Kidney (tissue), 14 donors: ENCODE results near the gene PRDM8. TPM values are rescaled to one million over a fixed set of nuclear protein-coding genes. Genes with fewer than 3 reads are reported as not detected.

Experiments
- DNase-seq, 5 donors: peaks; one replicate each; pipeline ENCODE4 v3.0.0-alpha.2; 2013 to 2020
- FAIRE-seq: peaks from 2 replicates; lab custom pipeline; 2012; peaks lifted over from hg19 to GRCh38; lab: Jason Lieb, UNC
- H3K27ac ChIP-seq, 2 donors: one replicate each; pipeline ENCODE4 v1.7.0; 2013; ENCODE audit warnings: low read depth in 2 of 2, low read length in 2 of 2, inconsistent platforms in 1 of 2
- H3K27me3 ChIP-seq: one replicate; pipeline ENCODE4 v1.7.1; 2013; ENCODE audit warnings: low read length, inconsistent platforms; ENCODE audit not compliant: control insufficient read depth, insufficient read depth
- H3K36me3 ChIP-seq, 3 donors: one replicate each; pipeline versions ENCODE4 v1.7.0 to v1.7.1; 2013; ENCODE audit warnings: low read length in 3 of 3, control low read depth in 1 of 3, inconsistent platforms in 1 of 3; ENCODE audit not compliant: insufficient read depth in 3 of 3, control insufficient read depth in 2 of 3
- H3K4me1 ChIP-seq, 3 donors: one replicate each; pipeline versions ENCODE4 v1.7.0 to v1.7.1; 2013; ENCODE audit warnings: low read length in 3 of 3, inconsistent platforms in 1 of 3, low read depth in 1 of 3; ENCODE audit not compliant: control insufficient read depth in 2 of 3, insufficient read depth in 2 of 3
- H3K4me3 ChIP-seq, 3 donors: one replicate each; pipeline versions ENCODE4 v1.7.0 to v1.8.1; 2013; ENCODE audit warnings: low read length in 3 of 3, control low read depth in 1 of 3, inconsistent platforms in 1 of 3
- H3K9ac ChIP-seq, 3 donors: one replicate each; pipeline versions ENCODE4 v1.7.0 to v1.7.1; 2013; ENCODE audit warnings: low read length in 3 of 3, control low read depth in 1 of 3, inconsistent platforms in 1 of 3
- H3K9me3 ChIP-seq, 3 donors: one replicate each; pipeline versions ENCODE4 v1.7.0 to v1.7.1; 2013; ENCODE audit warnings: low read length in 3 of 3, control low read depth in 1 of 3, inconsistent platforms in 1 of 3; ENCODE audit not compliant: control insufficient read depth in 2 of 3, insufficient read depth in 1 of 3
- intact Hi-C: fragments of 100-400 bp; cut with DNase I; formaldehyde crosslinking; loops from one replicate; pipeline ENCODE4 v1.11.1; 2022
- polyA plus RNA-seq: library from polyadenylated mRNA; stranded (reverse); fragments of 350-450 nt; fragmentation: Illumina TruSeq; extraction: RNeasy Lipid Tissue Mini Kit (QIAGEN cat#74804); gene quantifications from one replicate; pipeline ENCODE4 v1.2.3, GENCODE V29; 2014; ENCODE audit warnings: low read depth, low replicate concordance; ENCODE audit not compliant: insufficient read depth
- total RNA-seq: library from RNA; stranded (reverse); fragmentation: NEBNext Ultra II Directional; extraction: Animal tissue kit (Norgen Biotek cat#: 25700); gene quantifications from one replicate; pipeline ENCODE4 v1.2.1, GENCODE V29; 2021
- TF ChIP-seq, protein P1 (sequence below): IDR thresholded peaks from 3 replicates; pipeline ENCODE4 v1.5.1; 2012; ENCODE audit warnings: mild to moderate bottlenecking, moderate library complexity, borderline replicate concordance; ENCODE audit not compliant: insufficient read depth; ENCODE audit errors: extremely low read depth
- donor health status: control.
- donor health status: control.
- donor health status: control.
- donor health status: control.
- donor health status: control.
- donor health status: DM: yes; HTN: yes; CAD: no.
- donor health status: Normal renal cell carcinoma (clear cell type).

The PRDM8 gene
- total and polyA plus RNA-seq, 2 donors from 2014 or later, result 0.75 to 4.2 TPM

DNA sequence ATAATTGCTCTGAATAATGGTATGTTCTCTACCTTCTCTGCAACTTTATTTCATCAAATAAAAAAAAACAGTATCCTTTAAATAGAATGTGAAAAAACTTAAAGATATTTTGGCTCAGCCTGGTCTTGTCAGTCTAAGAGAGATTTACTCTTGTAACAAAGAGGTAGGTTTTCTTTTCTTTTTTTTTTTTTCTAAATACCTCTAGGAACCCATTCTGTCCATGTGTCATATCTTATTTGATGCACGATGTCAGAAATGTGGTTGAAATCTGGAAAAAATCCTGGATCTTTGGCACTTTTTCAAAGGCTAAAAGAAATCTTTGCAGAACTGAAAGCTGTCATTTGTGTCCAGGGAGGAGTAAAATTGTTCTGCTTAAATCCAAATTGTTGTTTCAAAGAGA, 51.8 kb downstream of the PRDM8 start:
- no peak for FAIRE-seq
- DNase-seq, result no peak
- Histone ChIP-seq H3K4me1 (no peaks in the 10 kb centered on the region), H3K27me3 (no peaks in the 10 kb centered on the region), H3K36me3 (no peaks in the 10 kb centered on the region), H3K27ac (no peak overlapping the region), H3K9me3 (no peaks in the 10 kb centered on the region), H3K4me3 (no peak overlapping the region), H3K9ac (no peak overlapping the region)
- intact Hi-C loops, result no loop called here
- TF ChIP-seq, protein P1, sequence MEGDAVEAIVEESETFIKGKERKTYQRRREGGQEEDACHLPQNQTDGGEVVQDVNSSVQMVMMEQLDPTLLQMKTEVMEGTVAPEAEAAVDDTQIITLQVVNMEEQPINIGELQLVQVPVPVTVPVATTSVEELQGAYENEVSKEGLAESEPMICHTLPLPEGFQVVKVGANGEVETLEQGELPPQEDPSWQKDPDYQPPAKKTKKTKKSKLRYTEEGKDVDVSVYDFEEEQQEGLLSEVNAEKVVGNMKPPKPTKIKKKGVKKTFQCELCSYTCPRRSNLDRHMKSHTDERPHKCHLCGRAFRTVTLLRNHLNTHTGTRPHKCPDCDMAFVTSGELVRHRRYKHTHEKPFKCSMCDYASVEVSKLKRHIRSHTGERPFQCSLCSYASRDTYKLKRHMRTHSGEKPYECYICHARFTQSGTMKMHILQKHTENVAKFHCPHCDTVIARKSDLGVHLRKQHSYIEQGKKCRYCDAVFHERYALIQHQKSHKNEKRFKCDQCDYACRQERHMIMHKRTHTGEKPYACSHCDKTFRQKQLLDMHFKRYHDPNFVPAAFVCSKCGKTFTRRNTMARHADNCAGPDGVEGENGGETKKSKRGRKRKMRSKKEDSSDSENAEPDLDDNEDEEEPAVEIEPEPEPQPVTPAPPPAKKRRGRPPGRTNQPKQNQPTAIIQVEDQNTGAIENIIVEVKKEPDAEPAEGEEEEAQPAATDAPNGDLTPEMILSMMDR, result no peak

DNA sequence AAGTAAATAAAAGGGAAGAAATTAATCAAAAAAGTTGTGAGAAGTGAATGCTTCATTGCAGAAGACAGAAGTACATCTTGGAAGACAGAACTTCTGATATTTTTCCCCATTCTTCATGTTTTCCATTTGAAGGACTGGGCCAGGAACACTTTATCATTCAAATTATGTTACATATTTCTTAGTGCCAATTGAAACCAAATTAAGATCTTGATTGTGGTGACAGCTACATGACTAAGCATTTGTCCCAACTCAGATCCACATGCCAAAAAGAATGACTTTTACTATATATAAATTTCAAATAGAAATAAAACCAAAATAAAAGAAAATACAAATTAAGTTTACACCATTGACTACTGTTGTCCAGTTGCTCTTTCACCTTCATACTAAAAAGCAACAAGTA, 55.1 kb downstream of the PRDM8 start:
- Histone ChIP-seq H3K27ac (no peak overlapping the region), H3K36me3 (no peaks in the 10 kb centered on the region), H3K9me3 (no peaks in the 10 kb centered on the region), H3K4me1 (no peaks in the 10 kb centered on the region), H3K27me3 (peaks cover 3% of the 10 kb centered on the region), H3K4me3 (no peak overlapping the region), H3K9ac (no peak overlapping the region)
- no peak for FAIRE-seq
- intact Hi-C loops, result no loop called here
- TF ChIP-seq, protein P1, result no peak
- DNase-seq, result no peak

DNA sequence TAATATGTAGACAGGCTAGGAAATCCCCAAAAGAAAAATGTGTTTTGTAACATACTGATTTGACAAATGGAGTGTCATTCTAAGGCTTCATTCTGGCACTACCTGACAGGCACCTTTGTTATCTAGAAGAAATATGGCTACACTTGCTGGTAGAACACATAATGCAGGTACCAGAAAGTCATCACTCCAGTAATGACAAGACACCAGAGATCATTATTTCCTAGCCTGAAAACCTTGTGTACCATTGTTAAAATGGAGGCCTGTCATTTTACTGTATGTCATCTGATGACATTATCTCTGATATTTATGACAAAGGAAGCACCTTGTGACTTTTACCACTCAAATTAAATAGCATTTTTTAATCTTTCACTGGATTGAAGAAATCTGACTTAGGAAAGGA, 55.6 kb downstream of the PRDM8 start:
- intact Hi-C loops, result no loop called here
- Histone ChIP-seq H3K27me3 (peaks cover 3% of the 10 kb centered on the region), H3K4me1 (no peaks in the 10 kb centered on the region), H3K9ac (no peak overlapping the region), H3K9me3 (no peaks in the 10 kb centered on the region), H3K27ac (no peak overlapping the region), H3K4me3 (no peak overlapping the region), H3K36me3 (no peaks in the 10 kb centered on the region)
- no peak for FAIRE-seq
- DNase-seq, result no peak
- TF ChIP-seq, protein P1, result no peak

DNA sequence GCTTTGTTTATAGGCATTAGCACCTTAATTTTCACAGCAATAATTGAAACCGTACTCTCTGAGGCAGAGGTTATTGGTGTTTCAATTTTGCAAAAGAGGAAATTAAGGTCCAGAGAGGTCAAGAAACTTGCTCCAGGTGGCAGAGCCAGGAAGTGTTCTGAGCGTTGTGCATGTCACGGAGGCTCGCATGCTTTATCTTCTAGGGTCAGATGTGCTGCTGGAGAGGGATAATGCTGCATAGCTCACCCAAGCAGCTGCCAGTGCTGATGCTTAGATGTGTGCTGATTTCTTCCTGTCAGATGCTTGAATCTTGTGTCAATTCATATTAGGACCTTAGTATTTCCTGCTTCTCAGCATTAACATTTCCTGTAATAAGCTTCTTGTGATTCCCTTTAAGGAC, 56.2 kb downstream of the PRDM8 start:
- no peak overlapping the region for H3K4me3 ChIP-seq
- H3K36me3 ChIP-seq, result no peaks in the 10 kb centered on the region
- no peak overlapping the region for H3K9ac ChIP-seq
- peaks cover 3% of the 10 kb centered on the region for H3K27me3 ChIP-seq
- H3K4me1 ChIP-seq, result no peaks in the 10 kb centered on the region
- intact Hi-C loops, result no loop called here
- FAIRE-seq (no peak), DNase-seq (no peak)
- TF ChIP-seq, protein P1, result no peak
- no peaks in the 10 kb centered on the region for H3K9me3 ChIP-seq
- no peak overlapping the region for H3K27ac ChIP-seq
